GM19193 (cell line): ENCODE results near the gene MMP25.

Experiments used
- POLR2A ChIP-seq: IDR thresholded peaks from 4 replicates; pipeline ENCODE4 v1.6.1; 2011; ENCODE audit not compliant: insufficient read depth, insufficient read length; ENCODE audit errors: extremely low read depth

The MMP25 gene

GRCh38 chr16:3089717-3090592, 43.6 kb downstream of the MMP25 start:
- TF ChIP-seq POLR2A = no peak

GRCh38 chr16:3091551-3091950, 45.2 kb downstream of the MMP25 start:
- TF ChIP-seq POLR2A = no peak

- no peak for TF ChIP-seq POLR2A
These were observed 46.2 kb downstream of the MMP25 start for GRCh38 chr16:3092501-3092941.

GRCh38 chr16:3094289-3095027, 48.1 kb downstream of the MMP25 start:
- TF ChIP-seq POLR2A = no peak

GRCh38 chr16:3095869-3096268, 49.5 kb downstream of the MMP25 start:
- TF ChIP-seq POLR2A = no peak

- no peak for TF ChIP-seq POLR2A
These were observed 50.0 kb downstream of the MMP25 start for GRCh38 chr16:3096362-3096761.

GRCh38 chr16:3097266-3097665, 50.9 kb downstream of the MMP25 start:
- no peak for TF ChIP-seq POLR2A

GRCh38 chr16:3098459-3099394, 52.4 kb downstream of the MMP25 start, which contains the start of gene ZSCAN10:
Gene ZSCAN10 (minus strand): TSS chr16:3099294. CDS start chr16:3092937, 6,357 bp downstream.
- no peak for TF ChIP-seq POLR2A

- no peak for TF ChIP-seq POLR2A
These were observed 53.0 kb downstream of the MMP25 start for GRCh38 chr16:3099395-3099731.

- no peak for TF ChIP-seq POLR2A
These were observed 53.6 kb downstream of the MMP25 start for GRCh38 chr16:3099732-3100499.

GRCh38 chr16:3101018-3101840, 54.9 kb downstream of the MMP25 start:
- no peak for TF ChIP-seq POLR2A

- no peak for TF ChIP-seq POLR2A
These were observed 55.6 kb downstream of the MMP25 start for GRCh38 chr16:3101841-3102470.
